DMS153 (cell line): ENCODE data around the gene LNX1.

ENCODE experiments used
- DNase-seq: peaks from one replicate; lab custom pipeline; 2025; lab: John Stamatoyannopoulos, UW

The LNX1 gene

DNA sequence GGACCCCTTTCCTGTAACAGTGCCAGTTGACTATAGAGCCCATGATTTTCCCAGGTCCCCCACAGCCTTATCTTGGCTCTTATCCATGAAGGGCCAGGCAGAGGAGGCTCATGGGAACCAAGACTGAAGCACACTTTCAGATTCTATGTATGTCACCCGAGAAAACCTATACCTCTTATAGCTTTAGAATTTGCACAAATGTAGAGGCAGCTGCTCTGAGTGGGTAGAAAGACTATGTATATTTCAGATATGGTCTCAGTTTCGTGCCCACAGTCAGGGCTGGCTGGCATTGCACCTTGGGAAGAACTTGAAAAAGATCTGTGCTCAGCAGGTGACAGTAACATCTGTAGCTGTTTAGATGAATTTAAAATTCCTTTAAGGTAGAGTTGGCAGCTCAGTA is 8.3 kb upstream of the LNX1 start:
- DNase-seq, result no peak

DNA sequence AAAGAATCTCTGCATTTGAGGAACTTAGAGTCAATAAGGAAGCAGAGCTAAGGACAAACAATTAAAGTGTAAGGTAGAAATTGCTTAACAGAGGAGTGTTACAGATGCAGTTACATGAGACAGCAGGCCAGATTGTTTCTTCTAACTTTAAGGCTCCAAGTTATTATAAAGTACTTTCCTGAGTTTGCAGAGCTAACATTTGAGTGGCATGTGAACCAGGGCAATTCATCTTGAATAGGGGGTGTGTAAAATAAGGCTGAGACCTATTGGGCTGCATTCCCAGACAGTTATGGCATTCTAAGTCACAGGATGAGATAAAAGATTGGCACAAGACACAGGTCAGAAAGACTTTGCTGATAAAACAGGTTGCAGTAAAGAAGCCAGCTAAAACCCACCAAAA is 7.6 kb upstream of the LNX1 start:
- DNase-seq, result no peak

- no peak for DNase-seq
Measured at GRCh38 chr4:53598483-53598882, 7.2 kb upstream of the LNX1 start.

DNA sequence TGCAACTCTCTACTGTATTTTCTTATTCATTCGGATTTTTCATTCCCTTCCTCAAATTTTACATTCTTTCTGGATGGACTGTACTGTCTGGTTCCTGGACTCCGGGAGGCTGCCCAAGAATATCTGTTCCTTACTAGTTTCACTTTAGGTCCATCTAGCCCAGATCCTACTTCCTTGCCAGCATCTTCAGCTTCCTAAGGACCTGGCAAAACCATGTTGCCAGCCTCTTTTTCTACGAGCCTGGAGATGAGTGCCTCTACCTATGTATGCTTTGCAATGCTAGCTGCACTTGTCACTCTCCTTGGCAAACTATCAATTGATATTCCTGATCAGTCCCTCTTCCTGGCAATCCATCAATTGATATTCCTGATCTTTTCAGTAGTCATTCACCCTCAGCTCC is 5.6 kb upstream of the LNX1 start:
- DNase-seq, result no peak

DNA sequence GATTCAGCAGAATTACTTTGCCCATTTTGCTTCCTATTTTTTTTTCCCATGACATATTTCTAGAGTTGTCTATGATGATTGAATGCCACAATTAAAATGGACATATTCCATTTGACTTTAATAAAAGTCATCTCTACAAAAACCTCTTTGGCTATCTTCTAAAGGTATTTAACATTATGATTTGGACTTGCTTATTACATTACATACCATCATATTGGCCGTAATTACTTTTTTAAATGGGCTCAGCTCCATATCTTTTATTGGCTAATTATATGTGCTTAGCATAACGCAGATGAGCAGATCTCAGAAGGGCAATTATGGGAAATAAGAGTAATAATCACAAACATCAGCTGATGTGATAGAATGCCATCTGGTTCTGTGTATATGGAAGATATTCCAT is 4.5 kb upstream of the LNX1 start:
- DNase-seq, result no peak

DNA sequence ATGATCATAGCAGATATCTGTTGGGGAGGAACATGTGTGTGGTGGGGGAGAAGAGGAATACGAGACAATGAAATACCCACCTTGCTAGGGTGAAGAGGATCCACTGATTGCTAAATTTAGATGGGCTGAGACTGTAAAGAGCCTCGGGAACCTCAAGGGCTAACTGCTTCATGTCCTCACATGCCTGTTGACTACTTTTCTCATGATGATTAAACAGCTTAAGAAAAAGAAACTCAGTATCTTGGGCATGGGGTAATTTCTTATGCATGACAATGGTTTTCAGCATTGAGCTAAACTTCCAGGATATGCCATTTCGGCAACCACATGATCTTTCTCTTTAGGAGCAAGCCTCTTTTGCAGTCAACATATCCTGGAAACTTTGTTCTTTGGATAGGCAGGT is 3.9 kb upstream of the LNX1 start:
- DNase-seq, result no peak

DNA sequence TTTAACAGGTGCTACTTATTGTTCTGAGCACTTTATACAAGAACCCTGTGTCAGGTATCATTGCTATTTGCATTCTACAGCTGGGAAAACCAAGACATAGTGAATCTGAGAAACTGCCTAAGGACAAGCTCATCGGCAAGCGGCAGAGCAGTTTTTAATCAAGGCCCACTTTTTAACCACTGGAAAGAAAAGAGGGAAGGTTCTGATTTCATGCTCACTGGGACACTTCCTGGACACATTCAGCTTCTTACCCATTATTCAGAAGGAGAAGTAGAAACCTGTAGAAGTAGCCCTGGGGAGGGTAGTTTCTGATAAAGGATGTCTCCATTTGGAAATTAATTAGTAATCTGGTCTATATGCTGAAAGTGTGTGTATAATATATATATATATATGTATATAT is 2.5 kb upstream of the LNX1 start:
- no peak for DNase-seq

DNA sequence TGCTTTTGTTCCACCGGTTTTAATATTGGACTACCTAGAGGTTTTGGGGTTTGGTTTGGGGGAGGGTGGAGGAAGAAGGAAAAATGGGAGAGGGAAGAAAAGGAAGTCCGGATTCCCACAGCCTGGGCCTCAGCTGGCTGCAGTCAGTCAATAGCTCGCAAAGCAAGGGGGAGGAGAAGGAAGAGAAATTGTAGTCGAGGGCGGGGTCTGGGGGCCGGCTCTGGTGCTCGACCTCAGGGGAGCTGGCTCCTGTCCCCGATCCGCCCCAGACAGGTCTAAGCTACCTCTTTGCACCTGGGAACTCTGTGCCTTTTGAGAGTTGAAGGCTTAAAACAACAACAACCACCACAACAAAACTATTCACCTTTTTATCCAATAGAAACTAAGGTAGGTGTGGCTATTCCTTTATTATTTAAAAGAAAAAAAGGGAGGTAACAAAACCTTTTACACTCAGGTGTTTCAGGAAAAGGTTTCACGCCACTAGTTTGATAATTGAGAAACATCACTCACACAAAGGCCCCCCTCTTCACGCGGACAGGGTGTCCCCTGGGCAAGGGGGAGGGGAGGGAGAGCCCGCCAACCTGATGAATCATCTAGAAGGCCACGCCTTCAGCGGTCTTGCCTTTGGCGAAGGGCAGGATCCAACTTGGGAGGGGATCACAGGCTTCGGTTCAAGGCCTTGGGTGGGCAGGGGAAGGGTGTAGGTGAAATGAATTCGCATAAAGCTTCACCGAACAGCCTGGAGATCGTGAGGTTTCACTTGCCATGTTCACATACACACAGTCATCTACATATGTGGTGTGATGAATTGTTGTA is 1.6 kb upstream of the LNX1 start:
- DNase-seq, result peak; percentile 90

- DNase-seq, result no peak
Measured at GRCh38 chr4:53592122-53592521, 836 bp upstream of the LNX1 start.

DNA sequence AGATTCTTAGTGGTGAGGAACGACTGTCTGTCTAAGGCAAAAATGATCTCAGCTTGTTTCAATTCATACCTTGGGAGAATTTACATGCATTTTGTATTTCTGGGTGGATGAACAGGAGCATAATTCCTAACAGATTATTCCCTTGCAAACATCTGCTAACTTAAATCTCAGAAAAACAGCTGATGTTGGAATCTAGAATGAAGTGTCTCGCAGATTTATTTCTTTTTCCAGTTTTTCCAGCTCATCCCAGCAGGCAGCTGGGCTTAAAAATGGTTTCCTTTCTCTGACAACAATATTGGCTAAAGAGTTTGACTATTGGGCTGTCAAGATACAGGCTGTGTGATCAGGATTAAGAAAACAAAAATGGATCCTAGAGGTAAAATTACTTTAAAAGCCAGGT is 1.1 kb downstream of the LNX1 start:
- no peak for DNase-seq

DNA sequence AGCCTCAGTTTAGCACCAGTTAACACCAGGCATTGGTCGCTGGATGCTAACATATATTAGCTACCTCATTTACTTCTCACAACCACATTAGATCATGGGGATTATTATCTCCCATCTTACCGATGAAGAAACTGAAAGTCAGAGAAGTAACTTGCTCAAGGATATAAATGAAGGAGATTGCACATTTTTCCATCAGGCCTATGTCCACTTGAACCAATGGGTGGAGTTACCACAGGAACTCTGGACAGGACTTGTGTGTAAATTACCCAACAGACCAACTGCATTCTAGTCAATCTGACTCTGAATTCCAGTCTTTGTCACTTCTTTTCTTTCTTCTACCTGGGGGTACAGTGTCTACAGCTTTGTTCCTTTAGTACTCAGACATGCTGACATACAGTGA is 1.8 kb downstream of the LNX1 start:
- no peak for DNase-seq

DNA sequence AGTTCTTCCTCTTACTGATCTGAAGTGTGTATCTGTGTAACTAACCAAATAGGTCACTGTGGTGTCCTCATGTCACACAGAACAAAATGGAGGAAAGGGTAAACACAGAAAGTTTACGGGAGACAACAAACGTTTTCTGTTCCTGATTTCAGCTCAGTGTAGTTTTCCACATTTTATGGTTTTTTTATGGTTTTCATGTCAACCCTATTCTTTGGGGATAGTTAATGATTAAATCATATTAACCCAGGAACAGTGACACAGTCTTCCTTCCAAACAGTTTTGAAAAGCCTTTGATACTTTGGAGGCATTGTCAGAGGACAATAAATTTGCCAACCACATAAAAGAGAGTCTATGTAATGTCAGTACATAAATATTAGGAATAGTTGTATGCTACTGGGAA is 4.2 kb downstream of the LNX1 start:
- DNase-seq, result no peak

DNA sequence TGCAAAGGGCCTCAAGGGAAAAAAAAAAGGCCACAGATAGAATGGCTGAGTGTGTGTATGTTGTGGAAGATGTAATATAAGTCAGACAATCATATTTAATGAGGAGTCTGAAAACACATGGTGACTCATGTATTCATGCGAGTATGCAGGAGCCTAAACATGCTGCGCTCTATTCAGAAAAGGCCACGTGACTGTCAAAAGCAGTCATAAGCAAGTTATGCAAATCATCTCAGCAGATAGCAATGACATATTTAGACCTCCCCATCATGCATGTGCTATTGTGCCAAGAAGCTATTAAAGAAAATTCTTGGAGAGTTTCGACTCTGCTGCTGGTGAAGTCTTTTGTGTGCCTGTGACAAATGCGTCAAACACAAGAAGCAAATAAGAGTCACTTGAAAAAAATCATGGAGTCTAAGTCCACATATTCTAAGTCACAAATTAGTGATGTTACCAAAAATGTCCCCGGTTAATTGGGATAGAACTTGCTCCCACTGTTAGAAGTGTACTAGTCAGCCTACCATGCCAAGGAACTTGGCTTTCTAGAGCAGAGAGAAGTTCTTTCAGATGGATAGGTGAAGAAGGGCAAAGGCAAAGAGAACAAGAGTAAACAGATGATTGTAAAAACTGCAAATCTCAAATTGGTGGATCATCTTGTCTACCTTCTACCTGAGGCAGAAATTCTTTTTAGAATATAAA is 5.0 kb downstream of the LNX1 start:
- no peak for DNase-seq

DNA sequence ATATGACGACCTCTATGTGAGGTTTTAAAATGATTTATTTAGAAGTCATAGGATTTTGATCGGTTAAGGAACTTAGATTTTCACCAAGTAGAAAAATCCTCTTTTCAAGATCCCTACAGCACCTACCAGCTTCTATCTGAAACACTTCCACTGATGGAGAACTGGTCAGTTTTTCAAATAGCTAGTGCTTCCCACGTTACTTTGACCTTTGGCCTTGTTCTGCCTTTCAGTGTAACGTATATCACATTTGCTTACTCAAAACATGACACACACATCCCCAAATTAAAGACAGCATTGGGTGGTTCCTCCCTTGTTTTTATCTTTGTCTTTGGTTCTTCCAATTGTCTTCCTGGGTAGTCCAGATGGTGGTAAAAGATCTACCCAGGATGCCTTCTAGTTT is 6.6 kb downstream of the LNX1 start:
- DNase-seq, result no peak

DNA sequence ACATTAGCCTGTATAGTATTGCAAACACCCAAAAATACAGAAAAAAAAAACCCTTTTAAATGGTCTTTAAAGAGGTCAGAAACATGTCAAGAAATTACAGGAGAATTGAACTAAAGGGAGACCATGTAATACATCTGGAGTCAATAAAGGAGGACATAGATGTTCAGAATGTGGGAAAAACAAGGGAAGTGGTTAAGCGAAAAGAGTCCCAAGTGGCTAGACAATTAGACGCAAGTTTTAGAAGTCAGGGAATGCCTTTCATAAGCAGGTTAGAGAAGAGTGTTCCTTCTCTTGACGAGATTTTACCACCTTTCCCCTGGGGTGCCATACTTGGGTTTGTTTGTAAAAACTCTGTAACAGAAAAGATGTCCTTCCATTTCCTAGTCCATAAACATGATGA is 7.8 kb downstream of the LNX1 start:
- no peak for DNase-seq

DNA sequence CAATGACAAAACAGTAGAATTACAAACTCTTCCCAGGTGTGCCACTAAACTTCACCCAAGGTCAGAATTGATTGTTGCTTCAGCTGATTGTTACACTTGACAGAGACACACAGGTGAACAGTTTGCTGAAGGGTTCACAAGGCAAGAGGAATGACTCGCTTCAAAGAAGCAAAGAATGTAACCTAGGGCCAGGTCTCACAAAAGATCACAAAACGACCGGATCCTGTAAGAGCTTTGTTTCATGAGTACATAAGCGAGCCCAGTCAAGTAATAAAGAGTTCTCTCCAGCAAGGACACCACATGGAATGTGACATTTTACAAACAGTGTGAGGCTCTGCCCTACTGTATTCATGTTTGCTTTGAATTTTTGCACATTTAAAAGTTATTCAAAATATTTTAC is 9.1 kb downstream of the LNX1 start:
- DNase-seq, result no peak

DNA sequence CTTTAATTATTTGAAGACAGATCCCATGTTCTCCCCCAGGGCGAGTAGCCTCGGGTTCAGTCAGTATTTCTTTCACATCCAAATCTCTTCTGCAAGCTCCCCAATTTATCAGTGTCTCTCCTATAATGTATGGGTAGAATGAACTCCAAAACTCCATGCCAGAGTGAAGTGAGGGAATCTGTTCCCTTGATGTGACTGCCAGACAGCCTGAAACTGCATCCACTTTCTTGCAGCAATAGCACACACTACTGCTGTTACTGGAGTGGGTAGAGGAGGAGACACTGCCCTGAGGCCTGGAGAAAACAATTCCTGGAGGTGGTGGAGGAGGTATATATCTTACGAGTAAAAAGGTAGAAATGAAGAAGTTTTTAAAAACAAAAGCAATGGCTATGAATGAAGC is 11.0 kb downstream of the LNX1 start:
- DNase-seq, result no peak

GRCh38 chr4:53579826-53580225 is 11.5 kb downstream of the LNX1 start:
- DNase-seq, result no peak

DNA sequence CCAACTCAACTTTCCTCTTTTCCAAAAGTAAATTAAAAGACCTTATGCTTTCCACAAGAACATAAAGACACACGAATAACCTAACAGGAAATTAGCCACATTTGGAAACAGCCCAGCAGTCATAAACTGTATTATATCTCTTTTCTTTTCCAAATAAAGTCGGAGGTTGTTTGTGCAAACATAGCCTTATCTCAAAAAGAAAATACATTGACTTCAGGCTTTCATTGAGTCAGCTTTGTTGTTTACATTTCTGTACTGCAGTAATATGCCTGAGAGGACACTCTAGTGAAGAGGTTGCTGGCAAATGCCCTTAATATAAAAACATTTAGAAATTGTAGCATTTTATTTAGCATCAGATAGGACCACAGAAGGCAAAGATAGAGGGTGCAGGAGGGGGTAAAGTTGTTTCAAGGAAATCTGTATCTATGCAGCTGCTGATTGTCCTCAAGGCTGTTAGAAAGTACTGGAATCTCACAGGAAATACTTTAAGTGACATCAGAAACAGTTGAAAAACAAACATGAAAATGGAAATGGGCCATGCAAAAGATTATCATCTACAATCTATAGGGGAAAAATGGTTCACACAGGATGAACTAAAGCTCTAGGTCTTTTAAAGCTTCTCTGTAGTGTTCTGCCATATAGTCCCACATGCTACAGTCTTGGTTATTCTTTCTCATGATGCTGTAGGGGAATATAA is 14.5 kb downstream of the LNX1 start:
- DNase-seq, result peak; percentile 71

DNA sequence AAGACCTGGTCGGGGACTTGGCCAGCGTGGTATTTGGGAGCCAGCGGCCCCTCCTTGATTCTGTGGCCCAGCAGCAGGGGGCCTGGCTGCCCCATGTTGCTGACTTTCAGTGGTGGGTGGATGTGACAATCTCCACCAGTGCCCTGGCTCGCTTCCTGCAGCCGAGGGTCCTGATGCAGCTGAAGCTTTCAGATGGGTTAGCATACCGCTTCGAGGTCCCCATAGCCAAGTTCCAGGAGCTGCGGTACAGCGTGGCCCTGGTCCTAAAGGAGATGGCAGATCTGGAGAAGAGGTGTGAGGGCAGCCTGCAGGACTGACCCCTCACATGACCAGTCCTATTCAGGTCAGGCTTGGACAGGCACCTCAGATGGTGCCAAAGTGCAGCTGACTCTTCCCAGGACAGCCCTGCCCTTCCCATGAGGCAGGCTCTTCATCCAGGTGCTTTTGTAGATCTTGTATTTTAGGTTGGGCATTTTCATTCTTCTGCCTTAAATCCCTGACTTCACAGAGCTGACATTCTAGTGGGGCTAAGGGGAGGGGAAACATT is 15.1 kb downstream of the LNX1 start:
- no peak for DNase-seq

DNA sequence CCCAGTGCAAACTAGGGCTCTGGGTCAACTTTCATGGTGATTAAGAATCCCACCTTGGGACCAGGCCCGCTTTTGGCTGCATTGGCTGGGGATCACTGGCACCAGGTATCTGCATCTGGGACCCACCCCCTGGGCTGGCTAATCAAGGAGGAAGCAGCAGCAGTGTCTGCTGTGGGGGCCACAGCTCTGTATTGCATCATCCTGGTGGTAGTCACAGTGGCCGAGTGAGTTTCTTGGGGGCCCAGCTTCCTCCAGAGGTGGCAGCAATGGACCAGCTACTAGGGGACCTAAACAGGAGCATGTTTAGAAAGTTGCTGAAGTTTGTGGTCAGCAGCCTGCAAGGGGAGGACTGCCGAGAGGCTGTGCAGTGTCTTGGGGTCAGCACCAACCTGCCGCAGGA is 15.7 kb downstream of the LNX1 start:
- no peak for DNase-seq

DNA sequence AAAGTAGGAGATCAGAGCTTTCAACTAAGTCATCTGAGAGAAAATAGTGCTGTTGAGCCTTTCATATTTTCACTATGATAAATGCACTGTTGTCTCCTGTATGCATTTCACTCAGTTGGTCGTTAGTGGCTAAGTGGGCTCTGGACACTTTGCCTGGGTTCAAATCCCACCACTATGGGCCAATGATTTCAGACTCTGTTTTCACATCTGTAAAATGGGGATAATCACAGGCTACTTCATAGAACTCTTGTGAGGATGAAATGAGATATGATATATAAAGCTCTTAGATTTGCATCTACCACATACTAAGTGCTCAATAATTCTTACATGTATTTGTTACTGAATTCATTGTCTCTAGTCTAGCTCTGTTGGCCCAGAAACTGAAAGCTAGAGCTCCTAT is 16.8 kb downstream of the LNX1 start:
- DNase-seq, result no peak

GRCh38 chr4:53573696-53574095 is 17.6 kb downstream of the LNX1 start:
- DNase-seq, result no peak
